T-helper 9 cell (primary cell): ENCODE data around the gene BAG2.
A peak's percentile ranks its signal among the peaks of the same experiment; 100 is the strongest.

ENCODE experiments used
- DNase-seq: peaks from one replicate; pipeline ENCODE4 v3.0.0-alpha.2; 2020
- total RNA-seq, 2 donors: gene quantifications; one replicate each; lab custom pipeline; 2026; lab: John Stamatoyannopoulos, UW

Gene BAG2
- 12.8 to 16.7 reads per million in 2 donors for total RNA-seq

GRCh38 chr6:57172136-57173055 is at the start of gene BAG2:
Gene BAG2 (plus strand): TSS chr6:57172326. CDS start chr6:57172698, 372 bp downstream.
- peak; percentile 75 for DNase-seq

DNA sequence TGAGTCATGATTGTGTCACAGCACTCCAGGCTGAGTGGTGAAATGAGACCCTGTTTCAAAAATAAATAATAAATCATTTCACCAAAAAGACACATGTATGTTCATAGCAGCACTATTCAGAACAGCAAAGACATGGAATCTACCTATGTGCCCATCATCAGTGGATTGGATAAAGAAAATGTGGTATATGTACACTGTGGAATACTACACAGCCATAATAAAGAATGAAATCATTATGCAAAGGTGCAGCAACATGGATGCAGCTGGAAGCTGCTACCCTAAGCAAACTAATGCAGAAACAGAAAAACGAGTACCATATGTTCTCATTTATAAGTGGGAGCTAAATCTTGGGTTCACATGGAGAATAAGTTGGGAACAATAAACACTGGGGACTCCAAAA is 49.0 kb upstream of the BAG2 start:
- DNase-seq, result no peak

- DNase-seq, result no peak
These were observed 44.4 kb upstream of the BAG2 start for GRCh38 chr6:57127763-57128162.

GRCh38 chr6:57130661-57131177 is 41.4 kb upstream of the BAG2 start:
- no peak for DNase-seq

DNA sequence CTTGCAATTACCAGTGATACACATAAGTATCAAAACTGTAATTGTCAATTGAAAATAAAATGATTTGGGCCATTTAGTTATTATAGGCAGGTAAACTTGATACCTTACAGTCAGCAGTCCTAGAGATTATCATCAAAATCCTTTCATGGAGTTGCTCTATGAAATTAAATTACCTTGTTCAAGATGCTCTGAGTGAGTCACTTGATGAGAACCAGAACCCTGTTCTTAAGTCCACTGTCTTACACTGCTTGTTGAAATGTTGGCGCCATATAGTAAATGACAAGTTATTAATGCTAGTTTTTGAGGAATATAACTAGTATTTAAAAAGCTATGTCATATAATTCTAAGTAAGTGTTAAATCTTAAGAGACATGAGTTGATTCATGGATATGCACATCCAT is 37.2 kb upstream of the BAG2 start:
- DNase-seq, result no peak

DNA sequence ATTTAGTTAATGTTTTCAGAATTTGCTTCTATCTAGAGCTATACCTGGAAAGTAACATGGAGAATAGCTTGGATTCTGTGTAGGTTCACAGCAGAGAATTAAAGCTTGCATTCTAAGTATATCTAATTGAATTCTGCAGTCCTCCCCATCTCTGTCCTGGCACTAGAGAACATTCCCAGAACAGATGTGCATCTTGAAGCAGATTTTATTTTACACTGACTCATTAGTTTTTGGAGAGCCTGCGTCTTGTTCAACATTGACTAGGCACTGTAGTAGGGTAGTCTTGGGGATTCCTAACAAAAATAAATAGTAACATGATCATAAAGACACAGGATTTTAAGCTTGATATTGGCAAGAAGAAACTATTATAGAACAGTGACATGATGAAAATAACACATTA is 36.2 kb upstream of the BAG2 start:
- no peak for DNase-seq

GRCh38 chr6:57137350-57137749 is 34.8 kb upstream of the BAG2 start:
- DNase-seq, result no peak

GRCh38 chr6:57138026-57138425 is 34.1 kb upstream of the BAG2 start:
- DNase-seq, result no peak

GRCh38 chr6:57141451-57142177 is 30.5 kb upstream of the BAG2 start:
- no peak for DNase-seq

GRCh38 chr6:57142178-57142525 is 30.0 kb upstream of the BAG2 start:
- no peak for DNase-seq

DNA sequence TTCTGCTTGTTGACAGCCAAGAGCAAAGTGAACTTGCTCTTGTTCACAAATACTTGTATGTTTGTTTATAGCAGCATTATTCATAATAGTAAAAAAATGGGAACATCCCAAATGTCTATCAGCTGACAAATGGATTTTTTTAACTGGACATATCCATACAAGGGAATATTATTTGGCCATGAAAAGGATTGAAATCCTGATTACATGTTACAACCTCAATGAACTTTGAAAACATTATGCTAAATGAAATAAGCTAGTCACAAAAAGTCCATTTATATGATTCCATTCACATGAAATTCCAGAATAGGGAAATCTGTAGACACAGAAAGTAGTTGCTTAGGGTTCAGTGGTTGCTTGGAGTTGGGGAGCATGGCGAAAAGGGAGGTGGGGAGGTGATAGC is 28.4 kb upstream of the BAG2 start:
- no peak for DNase-seq

DNA sequence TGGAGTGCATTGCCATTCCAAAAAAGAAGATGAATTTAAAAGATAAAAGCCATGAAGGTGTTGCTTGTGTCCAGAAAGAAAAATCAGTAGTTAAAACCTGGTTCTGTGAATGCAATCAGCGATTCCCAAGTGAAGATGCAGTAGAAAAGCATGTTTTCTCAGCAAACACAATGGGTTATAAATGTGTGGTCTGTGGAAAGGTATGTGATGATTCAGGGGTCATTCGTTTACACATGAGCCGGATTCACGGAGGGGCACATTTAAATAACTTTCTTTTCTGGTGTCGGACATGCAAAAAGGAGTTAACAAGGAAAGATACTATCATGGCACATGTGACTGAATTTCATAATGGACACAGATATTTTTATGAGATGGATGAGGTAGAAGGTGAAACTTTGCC is 24.7 kb upstream of the BAG2 start:
- DNase-seq, result no peak

GRCh38 chr6:57147955-57148858 is 23.9 kb upstream of the BAG2 start:
- no peak for DNase-seq

DNA sequence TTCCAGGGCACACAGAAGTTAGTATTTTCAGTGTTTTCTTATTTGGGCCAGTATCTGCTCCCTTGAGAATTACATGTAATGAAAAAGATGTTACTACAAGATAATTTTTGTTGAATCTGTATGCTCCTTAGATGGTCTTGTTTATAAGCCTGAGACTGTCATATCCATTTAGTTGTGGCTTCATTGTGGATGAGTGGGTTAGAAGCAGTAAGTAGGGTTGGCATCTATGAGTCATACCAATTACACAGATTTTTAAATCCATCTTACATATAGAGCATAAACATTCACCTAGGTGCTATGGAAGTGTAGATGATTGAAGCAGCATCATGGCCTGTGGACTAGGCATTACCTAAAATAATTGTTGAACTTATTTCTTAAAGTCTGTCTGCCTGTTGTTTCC is 13.5 kb upstream of the BAG2 start:
- no peak for DNase-seq

- no peak for DNase-seq
These were observed 13.0 kb upstream of the BAG2 start for GRCh38 chr6:57159127-57159526.

- no peak for DNase-seq
These were observed 10.1 kb upstream of the BAG2 start for GRCh38 chr6:57162028-57162427.

DNA sequence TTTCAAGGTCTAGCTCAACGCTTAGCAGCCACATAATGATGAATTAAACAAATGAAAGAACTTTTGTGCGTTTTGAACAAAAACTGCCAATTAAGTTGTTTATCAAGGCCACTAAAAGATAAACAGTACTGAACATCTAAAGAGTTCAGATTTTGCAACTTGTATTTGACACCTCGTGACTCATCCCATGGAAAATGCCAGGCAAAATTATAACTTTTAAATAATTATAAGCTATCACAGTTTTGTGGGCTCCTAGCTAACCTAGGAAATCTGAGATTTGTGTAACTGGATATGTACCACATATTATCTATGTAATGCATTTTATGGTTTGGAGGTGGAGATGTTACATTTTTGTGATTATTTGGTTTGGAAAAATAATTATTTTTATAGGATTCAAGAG is 9.6 kb upstream of the BAG2 start:
- no peak for DNase-seq

- no peak for DNase-seq
These were observed 8.2 kb upstream of the BAG2 start for GRCh38 chr6:57163956-57164355.

DNA sequence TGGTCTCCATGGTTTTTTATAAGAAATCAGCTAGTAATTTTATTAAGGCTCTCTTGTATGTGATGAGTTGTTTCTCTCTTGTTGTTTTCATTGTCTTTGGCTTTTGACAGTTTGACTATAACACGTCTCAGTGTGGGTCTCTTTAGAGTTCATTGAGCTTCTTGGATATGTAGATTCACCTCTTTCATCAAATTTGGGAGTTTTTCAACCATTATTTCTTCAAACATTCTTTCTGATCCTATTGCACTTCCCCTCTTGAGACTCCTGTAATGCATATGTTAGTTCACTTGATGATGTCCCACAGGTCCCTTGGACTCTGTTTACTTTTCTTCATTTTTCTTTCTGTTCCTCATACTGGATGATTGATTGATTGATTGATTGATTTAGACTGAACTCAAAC is 7.0 kb upstream of the BAG2 start:
- no peak for DNase-seq

DNA sequence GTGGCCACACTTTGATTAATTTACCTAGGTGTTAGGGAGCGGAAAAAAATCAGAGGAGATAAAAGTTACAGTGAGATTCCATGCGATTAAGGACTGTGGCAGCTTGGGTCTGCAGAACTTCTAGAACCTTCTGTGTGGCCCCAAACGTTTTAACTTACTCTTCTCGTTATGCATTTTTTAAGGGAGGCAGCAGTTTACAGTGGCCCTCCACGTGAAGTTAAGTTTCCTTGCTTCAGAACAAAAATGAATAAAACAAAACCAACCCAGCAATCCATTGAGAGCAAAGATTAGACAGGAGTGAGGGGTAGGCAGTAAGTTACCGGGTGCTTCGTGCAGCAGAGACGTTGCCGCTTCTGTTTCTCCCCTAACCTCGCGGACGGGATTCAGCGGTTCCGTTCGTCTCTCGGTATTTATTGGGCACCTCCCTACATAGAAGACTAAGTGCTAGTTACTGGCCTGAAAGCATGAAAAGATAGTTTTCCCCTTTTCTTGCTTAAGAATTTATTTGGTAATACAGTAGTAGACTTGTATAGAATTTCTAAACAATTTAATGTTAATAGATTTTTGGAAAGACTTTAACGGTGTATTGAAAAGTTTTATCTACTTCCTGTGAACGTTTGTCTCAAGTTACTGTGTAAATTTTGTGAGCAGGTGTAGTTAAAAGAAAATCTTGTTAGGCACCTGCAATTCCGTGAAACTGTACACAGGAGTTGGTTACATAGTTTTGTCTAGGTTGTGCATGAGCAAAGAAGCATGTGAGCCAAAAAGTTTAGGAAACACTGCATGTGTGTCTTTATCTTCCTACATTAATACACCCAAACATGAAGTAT is 1.1 kb downstream of the BAG2 start:
- DNase-seq, result no peak

GRCh38 chr6:57173886-57174510 is 1.9 kb downstream of the BAG2 start:
- no peak for DNase-seq
